Endothelial cell of umbilical vein (primary cell): ENCODE data around the gene IGSF5.

Source experiments
- EZH2 ChIP-seq: IDR thresholded peaks from 2 replicates; pipeline ENCODE4 v1.6.1; 2012; ENCODE audit warnings: borderline replicate concordance, low read depth, mild to moderate bottlenecking, moderate library complexity, low read length, inconsistent platforms; ENCODE audit not compliant: severe bottlenecking
- POLR2A ChIP-seq: IDR thresholded peaks from 2 replicates; pipeline ENCODE4 v1.6.1; 2012; ENCODE audit warnings: low read depth, mild to moderate bottlenecking, control low read depth, low read length
- POLR2AphosphoS5 ChIP-seq: IDR thresholded peaks from 2 replicates; pipeline ENCODE4 v1.6.1; 2012; ENCODE audit warnings: low read depth, mild to moderate bottlenecking, control low read depth, low read length, moderate library complexity; ENCODE audit not compliant: insufficient read depth
- TF ChIP-seq, protein P1 (sequence below), 2 donors: IDR thresholded peaks; 1 replicate in 1 of 2; 2 replicates in 1 of 2; pipeline ENCODE4 v1.5.1; 2011; ENCODE audit warnings: low read length in 2 of 2, mild to moderate bottlenecking in 2 of 2, moderate library complexity in 2 of 2, control low read depth in 1 of 2, inconsistent platforms in 1 of 2, low read depth in 1 of 2; ENCODE audit not compliant: insufficient read depth in 1 of 2; ENCODE audit errors: extremely low read depth in 1 of 2

- TF ChIP-seq, protein P1, sequence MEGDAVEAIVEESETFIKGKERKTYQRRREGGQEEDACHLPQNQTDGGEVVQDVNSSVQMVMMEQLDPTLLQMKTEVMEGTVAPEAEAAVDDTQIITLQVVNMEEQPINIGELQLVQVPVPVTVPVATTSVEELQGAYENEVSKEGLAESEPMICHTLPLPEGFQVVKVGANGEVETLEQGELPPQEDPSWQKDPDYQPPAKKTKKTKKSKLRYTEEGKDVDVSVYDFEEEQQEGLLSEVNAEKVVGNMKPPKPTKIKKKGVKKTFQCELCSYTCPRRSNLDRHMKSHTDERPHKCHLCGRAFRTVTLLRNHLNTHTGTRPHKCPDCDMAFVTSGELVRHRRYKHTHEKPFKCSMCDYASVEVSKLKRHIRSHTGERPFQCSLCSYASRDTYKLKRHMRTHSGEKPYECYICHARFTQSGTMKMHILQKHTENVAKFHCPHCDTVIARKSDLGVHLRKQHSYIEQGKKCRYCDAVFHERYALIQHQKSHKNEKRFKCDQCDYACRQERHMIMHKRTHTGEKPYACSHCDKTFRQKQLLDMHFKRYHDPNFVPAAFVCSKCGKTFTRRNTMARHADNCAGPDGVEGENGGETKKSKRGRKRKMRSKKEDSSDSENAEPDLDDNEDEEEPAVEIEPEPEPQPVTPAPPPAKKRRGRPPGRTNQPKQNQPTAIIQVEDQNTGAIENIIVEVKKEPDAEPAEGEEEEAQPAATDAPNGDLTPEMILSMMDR (IDR thresholded peaks at IDR 0.05; ENCODE audit: extremely low read depth in 1 of 2, insufficient read depth in 1 of 2, low read depth in 1 of 2, low read length in 2 of 2), result no peak
- TF ChIP-seq POLR2A (no peak), POLR2AphosphoS5 (no peak), EZH2 (no peak)
These were observed 100.7 kb downstream of the IGSF5 start for GRCh38 chr21:39845571-39846130.
